Transverse colon (tissue), 4 donors: ENCODE results near the gene PECR.

ENCODE experiments used
- EP300 ChIP-seq: sonication (generic); formaldehyde crosslinking; IDR thresholded peaks from one replicate; pipeline ENCODE4 v1.6.1; 2017; ENCODE audit warnings: antibody characterized with exemption, low read depth
- POLR2A ChIP-seq: fragments of 450-650 bp; IDR thresholded peaks from one replicate; pipeline ENCODE4 v1.6.1; 2016; ENCODE audit warnings: antibody characterized with exemption, mild to moderate bottlenecking, moderate library complexity
- POLR2AphosphoS5 ChIP-seq, 3 donors: sonication (generic); formaldehyde crosslinking; IDR thresholded peaks; one replicate each; pipeline ENCODE4 v1.6.1; 2016; ENCODE audit warnings: antibody characterized with exemption in 3 of 3
- TF ChIP-seq, protein P1 (sequence below), 5 experiments: fragments of 200-600 bp in 3 of 5; fragments of 450-650 bp in 2 of 5; sonication (generic) in 3 of 5; IDR thresholded peaks; 1 replicate in 2 of 5; 2 replicates in 3 of 5; pipeline ENCODE4 v1.5.1; 2016 to 2017; ENCODE audit warnings: antibody characterized with exemption in 5 of 5, inconsistent platforms in 3 of 5, mild to moderate bottlenecking in 2 of 5, moderate library complexity in 1 of 5

GRCh38 chr2:216012830-216013079 is 68.9 kb downstream of the PECR start:
- TF ChIP-seq, protein P1, sequence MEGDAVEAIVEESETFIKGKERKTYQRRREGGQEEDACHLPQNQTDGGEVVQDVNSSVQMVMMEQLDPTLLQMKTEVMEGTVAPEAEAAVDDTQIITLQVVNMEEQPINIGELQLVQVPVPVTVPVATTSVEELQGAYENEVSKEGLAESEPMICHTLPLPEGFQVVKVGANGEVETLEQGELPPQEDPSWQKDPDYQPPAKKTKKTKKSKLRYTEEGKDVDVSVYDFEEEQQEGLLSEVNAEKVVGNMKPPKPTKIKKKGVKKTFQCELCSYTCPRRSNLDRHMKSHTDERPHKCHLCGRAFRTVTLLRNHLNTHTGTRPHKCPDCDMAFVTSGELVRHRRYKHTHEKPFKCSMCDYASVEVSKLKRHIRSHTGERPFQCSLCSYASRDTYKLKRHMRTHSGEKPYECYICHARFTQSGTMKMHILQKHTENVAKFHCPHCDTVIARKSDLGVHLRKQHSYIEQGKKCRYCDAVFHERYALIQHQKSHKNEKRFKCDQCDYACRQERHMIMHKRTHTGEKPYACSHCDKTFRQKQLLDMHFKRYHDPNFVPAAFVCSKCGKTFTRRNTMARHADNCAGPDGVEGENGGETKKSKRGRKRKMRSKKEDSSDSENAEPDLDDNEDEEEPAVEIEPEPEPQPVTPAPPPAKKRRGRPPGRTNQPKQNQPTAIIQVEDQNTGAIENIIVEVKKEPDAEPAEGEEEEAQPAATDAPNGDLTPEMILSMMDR (IDR thresholded peaks at IDR 0.05): no peak
- TF ChIP-seq POLR2A (no peak), EP300 (no peak), POLR2AphosphoS5 (IDR thresholded peaks at IDR 0.05) (no peak)
